ENCODE data around the gene FGF10. TPM values are rescaled to one million over a fixed set of nuclear protein-coding genes. Genes with fewer than 3 reads are reported as not detected.

Gene FGF10
- total RNA-seq, 2 experiments from 2014 or later, result not detected

DNA sequence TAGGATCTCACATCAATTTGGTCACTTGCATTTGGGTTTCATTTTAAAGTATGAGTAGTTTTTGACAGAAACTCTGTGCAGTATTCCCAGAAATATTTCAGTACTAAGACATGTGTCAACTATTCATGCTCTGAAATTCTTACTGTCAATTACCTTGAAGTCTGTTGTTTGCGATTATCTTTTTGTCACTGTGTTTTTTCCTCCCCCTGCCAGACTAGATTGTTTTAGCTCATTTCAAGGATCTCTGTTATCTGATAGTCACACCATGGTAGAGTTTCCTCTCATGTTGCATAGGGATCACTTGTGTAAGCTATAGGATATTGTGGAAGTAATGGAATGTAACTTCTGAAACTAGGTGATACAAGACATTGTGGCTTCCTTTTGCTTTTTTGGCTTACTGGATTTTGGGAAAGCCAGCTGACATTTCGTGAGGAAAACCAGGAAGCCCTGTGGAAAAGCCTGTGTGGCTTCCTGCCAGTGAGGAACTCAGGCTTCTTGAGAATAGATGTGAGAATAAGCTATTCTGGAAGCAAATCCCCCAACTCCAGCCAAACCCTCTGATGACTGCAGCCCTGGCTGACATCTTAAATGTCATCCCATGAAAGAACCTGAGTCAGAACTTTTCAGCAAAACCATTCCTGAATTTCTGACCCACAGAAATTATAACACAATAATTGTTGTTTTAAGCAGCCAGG lies 122.2 kb downstream of the FGF10 start:
- POLR2A ChIA-PET, result no interaction called here
- CTCF ChIA-PET, result no interaction called here

DNA sequence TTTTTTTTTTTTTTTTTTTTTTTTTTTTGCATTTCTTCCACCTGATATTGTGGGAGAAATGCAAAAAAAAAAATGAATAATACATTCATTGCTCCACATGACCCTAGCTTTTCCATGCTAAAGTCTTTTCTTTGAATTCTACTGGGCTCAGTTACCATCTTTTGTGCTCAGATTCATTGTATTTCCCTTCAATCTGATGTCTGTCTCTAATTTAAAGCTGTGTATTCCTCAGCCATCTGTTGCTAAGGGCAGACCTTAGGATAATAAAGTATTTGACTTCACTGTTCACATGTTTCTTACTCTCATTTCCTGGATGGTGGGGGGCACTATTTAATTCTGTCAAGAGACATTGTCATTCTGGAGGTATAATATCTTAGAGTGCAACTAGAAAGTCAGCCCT lies 123.5 kb downstream of the FGF10 start:
- CTCF ChIA-PET, result no interaction called here

DNA sequence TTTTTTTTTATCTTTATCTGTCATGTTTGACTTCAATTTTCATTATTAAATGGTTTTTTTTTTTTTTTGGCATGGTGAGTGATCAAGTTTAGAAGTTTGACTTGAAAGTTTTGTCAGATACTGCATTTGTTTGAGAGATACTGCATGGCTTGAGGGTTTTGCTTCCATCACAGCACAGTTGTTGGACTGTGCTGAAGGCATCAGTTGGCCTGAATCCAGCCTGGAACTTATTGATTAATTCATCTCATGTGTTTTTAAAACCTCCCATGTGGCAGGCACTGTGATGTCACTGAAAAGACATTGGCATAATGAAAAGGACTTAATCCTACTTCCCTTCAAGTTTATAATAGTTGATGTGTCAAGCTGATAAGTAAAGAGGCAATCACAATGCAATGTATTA lies 128.4 kb downstream of the FGF10 start:
- POLR2A ChIA-PET, result no interaction called here
- CTCF ChIA-PET, result no interaction called here

More for the DNA sequence above, 123.5 kb downstream of the FGF10 start:
- POLR2A ChIA-PET, result no interaction called here

DNA sequence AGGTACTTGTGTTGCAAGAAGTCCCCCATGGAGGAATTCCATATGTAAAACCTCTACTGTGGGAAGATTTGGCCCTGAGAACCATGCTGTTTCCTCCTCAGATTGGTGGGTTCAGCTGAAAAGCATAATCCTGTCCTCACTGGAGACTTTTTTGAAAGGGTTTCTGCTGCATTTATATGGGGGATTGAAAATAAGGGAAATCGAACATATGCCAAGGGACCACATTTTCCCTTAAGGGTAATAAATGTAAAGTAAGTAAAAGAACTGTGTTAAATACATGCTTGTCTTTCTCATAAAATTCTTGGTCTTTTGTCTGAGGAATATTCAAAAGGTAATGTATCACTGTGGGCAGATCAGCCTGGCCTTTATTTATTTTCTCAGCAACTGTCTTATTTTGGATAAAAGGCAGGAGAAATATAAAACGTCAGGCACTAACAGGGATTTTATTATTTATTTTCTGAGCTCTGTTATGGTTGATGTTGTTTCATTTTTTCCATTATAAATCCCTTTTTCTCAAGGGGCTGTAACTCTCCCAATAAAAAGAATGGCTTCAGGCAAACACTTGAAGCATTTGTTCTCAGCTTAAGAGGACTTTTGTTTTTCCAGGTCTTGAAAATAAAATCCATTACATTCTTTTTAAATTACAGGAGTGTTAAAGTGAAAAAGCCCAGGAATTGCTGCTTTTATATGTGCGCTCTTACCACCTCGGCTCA lies 131.4 kb downstream of the FGF10 start:
- CTCF ChIA-PET, result no interaction called here
- POLR2A ChIA-PET, result no interaction called here

DNA sequence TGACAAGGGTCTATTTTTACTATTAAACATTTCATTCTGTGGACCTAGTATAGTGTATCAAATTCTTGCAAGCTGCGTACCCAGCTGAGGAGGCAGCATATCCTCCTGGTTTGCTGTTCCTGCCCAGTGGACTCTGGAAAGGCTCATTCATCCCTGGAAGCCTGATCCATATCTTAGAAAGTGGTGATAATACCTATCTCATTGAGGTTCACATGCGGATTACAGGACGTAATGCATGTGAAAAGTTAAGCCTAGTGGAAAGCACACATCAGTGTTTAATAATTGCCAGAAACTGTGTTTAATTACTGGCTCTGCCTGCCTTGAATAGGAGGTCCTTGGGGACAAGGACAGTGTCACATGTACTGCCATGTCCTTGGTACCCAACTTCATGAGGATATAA lies 132.0 kb downstream of the FGF10 start:
- POLR2A ChIA-PET, result no interaction called here
- CTCF ChIA-PET, result no interaction called here

Data from activated CD8-positive, alpha-beta memory T cell treated with anti-CD3 and anti-CD28 coated beads for 36 hours (primary cell).